Endothelial cell of umbilical vein (primary cell): Measurements from ENCODE around the gene SEPTIN10. TPM values are rescaled to one million over a fixed set of nuclear protein-coding genes. Genes with fewer than 3 reads are reported as not detected.

Experiments used
- BruUV-seq: library from RNA; stranded (reverse); fragments of 400-500 nt; replicated peaks from 2 replicates; lab custom pipeline; 2021; lab: Mats Ljungman, UMichigan
- CTCF ChIA-PET: fragments of 300-600, 350-600 bp; sonication (Branson Sonifier 250); formaldehyde crosslinking; loops from one replicate; lab custom pipeline; 2021; ENCODE audit warnings: antibody characterized with exemption, inconsistent platforms; lab: Charles Lee
- POLR2A ChIA-PET: fragments of 300-600, 350-600 bp; sonication (Branson Sonifier 250); formaldehyde crosslinking; loops from one replicate; lab custom pipeline; 2021; ENCODE audit warnings: antibody characterized with exemption, inconsistent platforms; lab: Charles Lee
- DNase-seq: peaks from one replicate; pipeline ENCODE4 v3.0.0-alpha.2; 2011; ENCODE audit warnings: low read depth, low spot score
- FAIRE-seq: peaks from 2 replicates; lab custom pipeline; 2011; peaks lifted over from hg19 to GRCh38; lab: Jason Lieb, UNC
- H2AFZ ChIP-seq: 2 replicates; pipeline ENCODE4 v1.6.0; 2012; ENCODE audit warnings: low read depth, low read length, control low read depth, inconsistent platforms
- H3K27ac ChIP-seq: 2 replicates; pipeline ENCODE4 v1.5.1; 2011; ENCODE audit warnings: low read depth, mild to moderate bottlenecking, control low read depth, low read length, moderate library complexity; ENCODE audit not compliant: insufficient read depth
- H3K27me3 ChIP-seq, 2 experiments: 2 replicates each; pipeline versions ENCODE4 v1.6.0 to v1.6.1; 2011; ENCODE audit warnings: low read length in 2 of 2, mixed read lengths in 1 of 2; ENCODE audit not compliant: control insufficient read depth in 2 of 2, insufficient read depth in 2 of 2
- H3K36me3 ChIP-seq, 2 experiments: 2 replicates in 1 of 2; 3 replicates in 1 of 2; pipeline ENCODE4 v1.5.1; 2011; ENCODE audit warnings: low read length in 2 of 2, mild to moderate bottlenecking in 1 of 2, moderate library complexity in 1 of 2; ENCODE audit not compliant: control insufficient read depth in 2 of 2, insufficient read depth in 2 of 2; ENCODE audit errors: extremely low read depth in 1 of 2
- H3K4me1 ChIP-seq: 3 replicates; pipeline ENCODE4 v1.5.1; 2011; ENCODE audit warnings: mild to moderate bottlenecking, low read length; ENCODE audit not compliant: control insufficient read depth, insufficient read depth; ENCODE audit errors: extremely low read depth
- H3K4me2 ChIP-seq: 2 replicates; pipeline ENCODE4 v1.6.1; 2011; ENCODE audit warnings: low read length, control low read depth, mixed read lengths; ENCODE audit not compliant: insufficient read depth
- H3K4me3 ChIP-seq, 3 experiments: fragments of 200-600 bp in 1 of 3; sonication (generic), shearing (Covaris generic) in 1 of 3; replicated peaks in 1 of 3; 2 replicates each; pipeline ENCODE4 v1.5.1; 2011 to 2016; ENCODE audit warnings: control low read depth in 3 of 3, low read length in 3 of 3, mild to moderate bottlenecking in 2 of 3, inconsistent platforms in 1 of 3, low read depth in 1 of 3, moderate library complexity in 1 of 3; ENCODE audit not compliant: insufficient read depth in 1 of 3
- H3K79me2 ChIP-seq: 2 replicates; pipeline ENCODE4 v1.6.0; 2012; ENCODE audit warnings: low read length, inconsistent platforms; ENCODE audit not compliant: control insufficient read depth, insufficient read depth
- H3K9ac ChIP-seq: replicated peaks from 2 replicates; pipeline ENCODE3; 2011; ENCODE audit warnings: low read length, control low read depth; ENCODE audit not compliant: insufficient read depth; ENCODE audit errors: extremely low read depth
- H3K9me1 ChIP-seq: replicated peaks from 3 replicates; pipeline ENCODE4 v1.6.0; 2011; ENCODE audit warnings: mild to moderate bottlenecking, low read length; ENCODE audit not compliant: control insufficient read depth, insufficient read depth; ENCODE audit errors: extremely low read depth
- H3K9me3 ChIP-seq: replicated peaks from 2 replicates; pipeline ENCODE4 v1.5.1; 2012; ENCODE audit warnings: low read length, inconsistent platforms; ENCODE audit not compliant: control insufficient read depth, insufficient read depth
- H4K20me1 ChIP-seq: replicated peaks from 2 replicates; pipeline ENCODE3; 2011; ENCODE audit warnings: mild to moderate bottlenecking, low read length; ENCODE audit not compliant: control insufficient read depth, insufficient read depth; ENCODE audit errors: extremely low read depth
- EZH2 ChIP-seq: IDR thresholded peaks from 2 replicates; pipeline ENCODE4 v1.6.1; 2012; ENCODE audit warnings: borderline replicate concordance, low read depth, mild to moderate bottlenecking, moderate library complexity, low read length, inconsistent platforms; ENCODE audit not compliant: severe bottlenecking
- FOS ChIP-seq: IDR thresholded peaks from 2 replicates; pipeline ENCODE4 v1.6.1; 2011; ENCODE audit warnings: mild to moderate bottlenecking, low read length, moderate library complexity, borderline replicate concordance; ENCODE audit not compliant: insufficient read depth
- GATA2 ChIP-seq: IDR thresholded peaks from 2 replicates; pipeline ENCODE4 v1.7.0; 2011; ENCODE audit warnings: low read depth, mild to moderate bottlenecking, moderate library complexity, mixed read lengths, low read length; ENCODE audit not compliant: insufficient read length, insufficient read depth
- JUN ChIP-seq: IDR thresholded peaks from 2 replicates; pipeline ENCODE4 v1.6.1; 2011; ENCODE audit warnings: borderline replicate concordance, low read depth; ENCODE audit not compliant: insufficient read length, insufficient read depth
- MYC ChIP-seq: IDR thresholded peaks from one replicate; pipeline ENCODE4 v1.6.1; 2011; ENCODE audit warnings: mild to moderate bottlenecking, low read depth, low read length
- POLR2A ChIP-seq: IDR thresholded peaks from 2 replicates; pipeline ENCODE4 v1.6.1; 2012; ENCODE audit warnings: low read depth, mild to moderate bottlenecking, control low read depth, low read length
- POLR2AphosphoS5 ChIP-seq: IDR thresholded peaks from 2 replicates; pipeline ENCODE4 v1.6.1; 2012; ENCODE audit warnings: low read depth, mild to moderate bottlenecking, control low read depth, low read length, moderate library complexity; ENCODE audit not compliant: insufficient read depth
- dilution Hi-C: fragments of 300-500 bp; cut with MboI; formaldehyde crosslinking; loops from one replicate; pipeline ENCODE4 v1.15.0; 2019; ENCODE audit warnings: low sequenced_read_pairs; ENCODE audit not compliant: extremely low pct_ligation_motif_present
- intact Hi-C: fragments of 100-400 bp; cut with micrococcal nuclease; formaldehyde crosslinking; loops from one replicate; pipeline ENCODE4 v1.10.0; 2022
- polyA plus RNA-seq, 4 experiments: library from polyadenylated mRNA; depleted of rRNA in 3 of 4; stranded (reverse) in 3 of 4; unstranded in 1 of 4; fragments of >200 nt; gene quantifications; 2 replicates each; pipeline versions ENCODE4 v1.2.1 to v1.2.3, GENCODE V29; 2011 to 2012; ENCODE audit warnings: missing spikeins in 1 of 4
- total RNA-seq: library from RNA; stranded (reverse); gene quantifications from 2 replicates; pipeline ENCODE4 v1.2.3, GENCODE V29; 2021
- TF ChIP-seq, protein P1 (sequence below): IDR thresholded peaks from 2 replicates; pipeline ENCODE4 v1.6.1; 2011; ENCODE audit not compliant: insufficient read depth, insufficient read length
- TF ChIP-seq, protein P2 (sequence below), 2 donors: IDR thresholded peaks; 1 replicate in 1 of 2; 2 replicates in 1 of 2; pipeline ENCODE4 v1.5.1; 2011; ENCODE audit warnings: low read length in 2 of 2, mild to moderate bottlenecking in 2 of 2, moderate library complexity in 2 of 2, control low read depth in 1 of 2, inconsistent platforms in 1 of 2, low read depth in 1 of 2; ENCODE audit not compliant: insufficient read depth in 1 of 2; ENCODE audit errors: extremely low read depth in 1 of 2

Gene SEPTIN10
- total and polyA plus RNA-seq, 2 donors (not counting 3 experiments of a cell fraction or from before 2014, with no cell fraction given) = 26.1 to 121 TPM

- H3K9ac ChIP-seq = no peak overlapping the region
- no peak overlapping the region for H3K27ac ChIP-seq
- ChIA-PET CTCF (interaction anchor here (1.0 to 4.8 kb wide), 4 partner anchors 11 to 604 kb away, joined by 3 to 51 read pairs (median 4); no protein-coding TSS in a partner anchor), POLR2A (no interaction called here)
- H4K20me1 ChIP-seq = no peaks in the 10 kb centered on the region
- no peak overlapping the region for H2AFZ ChIP-seq
- peaks cover 10% of the 10 kb centered on the region in 2 experiments for H3K27me3 ChIP-seq
- H3K4me1 ChIP-seq = no peaks in the 10 kb centered on the region
- dilution Hi-C loops = no loop called here
- BruUV-seq = no TSS peak
- TF ChIP-seq EZH2 (no peak), FOS (no peak), JUN (no peak), POLR2A (no peak), POLR2AphosphoS5 (no peak), MYC (no peak), GATA2 (no peak)
- TF ChIP-seq, protein P1, sequence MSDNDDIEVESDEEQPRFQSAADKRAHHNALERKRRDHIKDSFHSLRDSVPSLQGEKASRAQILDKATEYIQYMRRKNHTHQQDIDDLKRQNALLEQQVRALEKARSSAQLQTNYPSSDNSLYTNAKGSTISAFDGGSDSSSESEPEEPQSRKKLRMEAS = no peak
- TF ChIP-seq, protein P2, sequence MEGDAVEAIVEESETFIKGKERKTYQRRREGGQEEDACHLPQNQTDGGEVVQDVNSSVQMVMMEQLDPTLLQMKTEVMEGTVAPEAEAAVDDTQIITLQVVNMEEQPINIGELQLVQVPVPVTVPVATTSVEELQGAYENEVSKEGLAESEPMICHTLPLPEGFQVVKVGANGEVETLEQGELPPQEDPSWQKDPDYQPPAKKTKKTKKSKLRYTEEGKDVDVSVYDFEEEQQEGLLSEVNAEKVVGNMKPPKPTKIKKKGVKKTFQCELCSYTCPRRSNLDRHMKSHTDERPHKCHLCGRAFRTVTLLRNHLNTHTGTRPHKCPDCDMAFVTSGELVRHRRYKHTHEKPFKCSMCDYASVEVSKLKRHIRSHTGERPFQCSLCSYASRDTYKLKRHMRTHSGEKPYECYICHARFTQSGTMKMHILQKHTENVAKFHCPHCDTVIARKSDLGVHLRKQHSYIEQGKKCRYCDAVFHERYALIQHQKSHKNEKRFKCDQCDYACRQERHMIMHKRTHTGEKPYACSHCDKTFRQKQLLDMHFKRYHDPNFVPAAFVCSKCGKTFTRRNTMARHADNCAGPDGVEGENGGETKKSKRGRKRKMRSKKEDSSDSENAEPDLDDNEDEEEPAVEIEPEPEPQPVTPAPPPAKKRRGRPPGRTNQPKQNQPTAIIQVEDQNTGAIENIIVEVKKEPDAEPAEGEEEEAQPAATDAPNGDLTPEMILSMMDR (IDR thresholded peaks at IDR 0.05; ENCODE audit: extremely low read depth in 1 of 2, insufficient read depth in 1 of 2, low read depth in 1 of 2, low read length in 2 of 2) = no peak
- no peaks in the 10 kb centered on the region for H3K36me3 ChIP-seq
- no peaks in the 10 kb centered on the region for H3K9me1 ChIP-seq
- H3K79me2 ChIP-seq = no peaks in the 10 kb centered on the region
- H3K4me3 ChIP-seq = no peak overlapping the region
- DNase-seq = no peak
- FAIRE-seq = no peak
- H3K9me3 ChIP-seq = no peaks in the 10 kb centered on the region
- intact Hi-C loops = no loop called here
- no peak overlapping the region for H3K4me2 ChIP-seq
These were observed 81.1 kb downstream of the SEPTIN10 start for GRCh38 chr2:109532728-109533076.
